GM19452 (cell line): ENCODE data around the gene PDS5A.
"Not testable (repeated sequence)": the region's sequence is repeated elsewhere in the genome, so short reads cannot be mapped to it uniquely, and the experiment has no call there.

Experiments
- ATAC-seq: cut with Tn5 transposase; IDR thresholded peaks from one replicate; pipeline ENCODE4 v1.9.1; 2021; ENCODE audit not compliant: unreplicated experiment

Gene PDS5A

DNA sequence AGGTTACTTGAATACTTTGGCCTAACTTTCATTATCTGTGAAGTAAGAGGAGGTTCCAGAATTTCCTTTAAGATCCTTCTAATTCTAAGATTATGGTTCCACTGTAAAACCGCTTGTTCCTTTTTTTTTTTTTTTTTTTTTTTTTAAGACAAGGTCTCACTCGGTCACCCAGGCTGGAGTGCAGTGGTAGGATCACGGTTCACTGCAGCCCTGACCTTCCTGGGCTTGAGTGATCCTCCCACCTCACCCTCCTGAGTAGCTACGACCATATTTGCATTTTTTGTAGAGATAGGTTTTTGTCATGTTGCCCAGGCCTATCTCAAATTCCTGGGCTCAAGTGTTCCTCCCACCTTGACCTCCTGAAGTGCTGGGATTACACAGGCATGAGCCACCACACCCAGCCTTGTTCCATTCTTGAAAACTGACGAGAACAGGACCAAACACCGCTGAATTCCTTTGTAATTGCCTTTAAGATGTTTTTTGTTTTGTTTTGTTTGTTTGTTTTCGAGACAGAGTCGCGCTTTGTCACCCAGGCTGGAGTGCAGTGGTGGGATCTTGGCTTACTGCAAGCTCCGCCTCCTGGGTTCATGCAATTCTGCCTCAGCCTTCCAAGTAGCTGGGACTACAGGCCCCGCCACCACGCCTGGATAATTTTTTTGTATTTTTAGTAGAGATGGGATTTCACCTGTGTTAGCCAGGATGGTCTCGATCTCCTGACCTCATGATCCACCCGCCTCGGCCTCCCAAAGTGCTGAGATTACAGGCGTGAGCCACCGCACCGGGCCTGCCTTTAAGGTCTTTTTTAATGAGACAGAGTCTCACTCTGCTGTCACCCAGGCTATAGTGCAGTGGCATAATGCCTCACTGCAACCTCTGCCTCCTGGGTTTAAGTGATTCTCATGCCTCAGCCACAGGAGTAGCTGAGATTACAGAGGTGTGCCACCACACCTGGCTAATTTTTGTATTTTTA, 6.8 kb downstream of the PDS5A start:
- ATAC-seq, result no peak

DNA sequence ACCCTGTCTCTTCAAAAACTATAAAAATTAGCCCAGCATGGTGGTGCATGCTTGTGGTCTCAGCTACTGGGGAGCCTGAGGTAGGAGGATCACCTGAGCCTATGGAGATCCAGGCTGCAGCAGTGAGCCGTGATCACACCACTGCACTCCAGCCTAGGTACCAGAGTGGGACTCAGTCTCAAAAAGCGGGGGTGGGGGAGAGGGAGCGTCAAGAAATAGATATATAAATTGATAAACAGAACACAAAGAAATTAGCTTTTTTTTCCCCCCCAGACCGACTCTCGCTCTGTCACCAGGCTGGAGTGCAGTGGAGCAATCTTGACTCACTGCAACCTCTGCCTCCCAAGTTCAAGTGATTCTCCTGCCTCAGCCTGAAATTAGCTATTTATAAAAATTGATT, 14.1 kb downstream of the PDS5A start:
- ATAC-seq, result no peak

DNA sequence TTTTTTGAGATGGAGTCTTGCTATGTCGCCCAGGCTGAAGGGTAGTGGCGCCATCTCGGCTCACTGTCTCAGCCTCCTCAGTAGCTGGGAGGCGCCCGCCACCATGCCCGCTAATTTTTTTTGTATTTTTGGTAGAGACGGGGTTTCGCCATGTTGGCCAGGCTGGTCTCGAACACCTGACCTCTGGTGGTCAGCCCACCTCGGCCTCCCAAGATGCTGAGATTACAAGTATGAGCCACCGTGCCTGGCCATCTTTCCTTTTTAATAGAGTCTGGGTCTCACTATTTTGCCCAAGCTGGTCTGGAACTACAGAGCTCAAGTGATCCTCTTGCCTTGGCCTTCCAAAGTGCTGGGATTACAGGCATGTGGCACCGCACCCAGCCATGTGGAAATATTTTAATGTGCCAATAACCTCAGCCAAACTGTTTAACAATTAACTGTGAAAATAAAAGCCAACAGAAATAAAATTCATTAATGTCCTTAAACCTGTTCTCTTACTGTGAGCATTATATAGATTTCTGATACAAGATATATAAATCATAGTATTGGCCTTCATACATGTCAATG, 16.3 kb downstream of the PDS5A start:
- ATAC-seq, result no peak

DNA sequence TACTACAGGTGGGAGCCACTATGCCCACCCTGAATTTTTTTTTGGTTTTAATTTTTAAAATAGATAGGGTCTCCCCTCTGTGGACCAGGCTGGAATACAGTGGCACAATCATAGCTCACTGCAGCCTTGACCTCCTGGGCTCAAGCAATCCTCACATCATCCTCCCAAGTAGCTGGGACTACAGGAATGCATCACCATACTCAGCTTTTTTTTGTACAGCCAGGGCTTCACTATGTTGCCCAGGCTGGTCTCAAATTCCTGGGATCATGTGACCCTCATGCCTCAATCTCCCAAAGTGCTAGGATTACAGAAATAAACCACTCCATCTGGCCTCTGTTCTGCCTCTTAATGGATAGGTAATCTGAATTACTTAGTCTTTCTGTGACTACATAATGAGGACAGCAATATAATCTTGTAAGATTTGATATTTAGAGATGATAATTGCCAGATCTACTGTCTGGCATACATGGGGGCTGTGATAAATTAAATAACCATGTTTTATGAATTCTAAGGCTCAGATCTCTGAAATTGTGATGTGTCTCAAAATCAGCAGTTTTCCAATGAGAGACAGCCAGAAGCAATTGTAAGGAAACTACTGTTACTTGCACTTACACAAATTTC, 26.7 kb downstream of the PDS5A start:
- no peak for ATAC-seq

DNA sequence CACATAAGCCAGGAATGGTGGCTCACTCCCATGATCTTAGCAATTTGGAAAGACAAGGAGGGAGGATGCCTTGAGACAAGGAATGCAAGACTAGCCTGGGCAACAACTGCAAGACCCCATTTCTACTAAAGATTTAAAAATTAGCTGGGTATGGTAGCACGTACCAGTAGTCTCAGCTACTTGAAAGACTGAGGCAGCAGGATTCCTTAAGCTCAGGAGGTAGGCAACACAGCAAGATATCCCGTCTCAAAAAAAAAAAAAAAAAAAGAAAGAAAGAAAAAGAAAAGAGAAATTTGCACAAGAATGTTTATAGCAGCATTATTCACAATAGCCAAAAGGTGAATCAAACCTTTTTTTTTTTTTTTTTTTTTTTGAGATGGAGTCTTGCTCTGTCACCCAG, 29.7 kb downstream of the PDS5A start:
- no peak for ATAC-seq

DNA sequence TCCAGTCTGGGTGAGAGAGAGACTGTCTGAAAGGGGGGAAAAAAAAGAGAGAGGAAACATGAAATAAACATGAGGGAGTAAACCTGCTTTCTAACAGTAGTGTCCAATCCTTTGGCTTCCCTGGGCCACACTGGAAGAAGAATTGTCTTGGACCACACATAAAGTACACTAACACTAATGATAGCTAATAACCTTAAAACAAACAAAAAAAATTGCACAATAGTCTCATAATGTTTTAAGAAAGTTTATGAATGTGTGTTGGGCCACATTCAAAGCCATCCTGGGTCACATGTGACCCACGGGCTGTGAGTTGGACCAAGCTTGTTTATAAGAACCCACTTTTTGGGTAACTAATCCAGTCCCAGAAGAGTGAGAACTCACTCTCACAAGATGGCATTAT, 30.3 kb downstream of the PDS5A start:
- no peak for ATAC-seq

DNA sequence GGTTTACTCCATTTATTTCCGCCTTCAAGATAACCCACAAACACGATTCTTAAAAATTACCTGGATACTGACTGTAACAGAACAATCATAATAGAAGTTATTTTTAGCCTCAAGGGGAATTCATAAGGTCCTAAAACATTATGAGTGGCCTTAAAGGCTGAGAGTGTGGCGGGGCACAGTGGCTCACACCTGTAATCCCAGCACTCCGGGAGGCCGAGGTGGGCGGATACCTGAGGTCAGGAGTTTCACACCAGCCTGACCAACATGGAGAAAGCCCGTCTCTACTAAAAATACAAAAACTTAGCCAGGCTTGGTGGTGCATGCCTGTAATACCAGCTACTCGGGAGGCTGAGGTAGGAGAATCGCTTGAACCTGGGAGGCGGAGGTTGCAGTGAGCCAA, 33.5 kb downstream of the PDS5A start:
- not testable (repeated sequence) for ATAC-seq

DNA sequence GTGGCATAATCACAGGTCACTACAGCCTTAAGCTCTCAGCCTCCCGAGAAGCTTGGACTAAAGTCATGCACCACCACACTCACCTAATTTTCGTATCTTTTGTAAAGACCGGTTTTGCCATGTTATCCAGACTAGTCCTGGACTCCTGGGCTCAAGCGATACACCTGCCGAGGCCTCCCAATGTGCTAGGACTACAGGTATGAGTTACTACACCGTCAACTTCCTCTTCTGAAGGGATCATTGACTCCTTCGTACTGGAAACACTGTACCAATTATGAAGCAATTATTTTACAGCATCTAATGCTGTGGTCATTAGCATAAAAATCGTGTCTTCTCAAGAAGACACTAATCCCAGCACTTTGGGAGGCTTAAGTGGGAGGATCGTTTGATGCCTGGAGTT, 35.2 kb downstream of the PDS5A start:
- ATAC-seq, result no peak

DNA sequence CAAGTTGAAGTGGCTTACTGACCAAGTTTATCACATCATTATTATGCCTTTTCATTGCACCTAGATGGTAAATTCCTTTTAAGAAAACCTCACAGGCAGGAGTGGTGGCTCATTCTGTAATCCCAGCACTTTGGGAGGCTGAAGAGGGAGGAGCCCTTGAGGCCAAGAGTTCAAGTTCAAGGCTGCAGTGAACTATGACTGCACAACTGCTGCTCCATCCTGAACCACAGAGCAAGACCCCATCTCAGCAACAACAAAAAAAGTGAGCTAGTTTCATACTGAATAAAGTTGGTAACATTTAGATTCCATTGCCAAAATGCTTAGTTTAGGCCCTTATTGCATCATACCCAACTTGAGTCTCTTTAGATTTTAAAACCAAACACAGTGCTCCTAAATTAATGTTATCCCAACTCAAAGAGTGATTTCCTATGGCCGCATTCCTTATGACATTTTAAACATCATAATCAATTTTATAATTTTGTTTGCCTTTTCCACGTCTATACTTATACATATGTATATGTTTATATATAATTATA, 36.0 kb downstream of the PDS5A start:
- ATAC-seq, result no peak

DNA sequence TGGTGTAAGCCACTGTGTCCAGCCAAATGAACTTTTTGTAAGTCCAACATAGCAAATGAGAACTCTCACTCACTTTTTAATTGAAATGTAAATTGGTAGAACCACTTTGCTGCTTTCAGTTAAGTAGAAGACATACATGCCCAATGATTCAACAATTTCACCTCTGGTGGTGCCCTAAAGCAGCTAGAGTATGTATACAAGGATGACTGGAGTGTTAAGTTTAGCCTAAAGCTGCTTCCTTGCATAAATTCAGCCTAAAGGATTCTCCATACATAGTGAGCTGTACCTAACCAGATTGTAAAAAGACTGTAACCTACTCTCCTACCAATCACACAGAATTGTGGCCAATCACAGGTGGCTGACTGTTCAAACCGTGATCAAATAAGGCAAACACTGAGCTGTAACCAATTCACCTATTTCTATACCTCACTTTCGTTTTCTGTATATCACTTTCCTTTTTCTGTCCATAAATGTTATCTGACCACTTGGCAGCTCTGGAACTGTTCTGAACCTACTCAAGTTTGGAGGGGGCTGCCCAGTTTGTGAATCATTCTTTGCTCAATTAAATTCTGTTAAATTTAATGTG, 39.9 kb downstream of the PDS5A start:
- no peak for ATAC-seq

DNA sequence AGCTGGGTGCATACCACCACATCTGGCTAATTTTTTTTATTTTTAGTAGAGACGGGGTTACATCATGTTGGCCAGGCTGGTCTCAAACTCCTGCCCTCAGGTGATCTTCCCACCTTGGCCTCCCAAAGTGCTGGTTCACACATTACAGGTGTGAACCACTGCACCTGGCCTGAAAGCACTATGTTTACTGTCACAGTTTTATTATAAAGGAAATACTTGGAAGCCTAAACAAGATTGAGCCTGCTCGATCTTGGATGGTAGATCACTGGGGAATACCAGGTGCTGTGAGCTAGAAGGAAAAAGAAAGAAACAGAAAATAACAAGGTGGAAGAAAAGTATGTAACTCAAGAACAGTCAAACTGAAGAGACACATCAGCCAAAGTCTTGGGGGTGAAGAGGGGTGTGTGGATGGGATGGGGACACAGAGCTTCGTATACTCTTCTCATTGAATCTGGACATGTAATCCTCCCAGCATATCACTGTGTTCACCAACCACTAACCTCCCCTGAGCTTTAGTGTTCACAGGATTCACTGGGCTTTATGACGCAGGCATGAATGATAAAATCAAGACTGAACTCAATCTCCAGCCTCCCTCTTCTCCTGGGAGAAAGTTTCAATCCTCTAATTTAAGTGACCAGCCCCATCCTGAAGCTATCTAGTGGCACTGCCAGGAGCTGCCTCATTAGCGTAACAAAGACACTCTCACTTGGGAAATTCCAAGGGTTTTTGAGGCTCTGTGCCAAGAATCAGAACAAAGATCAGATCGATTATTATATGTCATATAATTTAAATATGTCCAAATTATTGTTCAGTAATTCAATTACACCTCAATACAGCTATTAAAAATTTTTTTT, 40.9 kb downstream of the PDS5A start:
- ATAC-seq, result no peak

DNA sequence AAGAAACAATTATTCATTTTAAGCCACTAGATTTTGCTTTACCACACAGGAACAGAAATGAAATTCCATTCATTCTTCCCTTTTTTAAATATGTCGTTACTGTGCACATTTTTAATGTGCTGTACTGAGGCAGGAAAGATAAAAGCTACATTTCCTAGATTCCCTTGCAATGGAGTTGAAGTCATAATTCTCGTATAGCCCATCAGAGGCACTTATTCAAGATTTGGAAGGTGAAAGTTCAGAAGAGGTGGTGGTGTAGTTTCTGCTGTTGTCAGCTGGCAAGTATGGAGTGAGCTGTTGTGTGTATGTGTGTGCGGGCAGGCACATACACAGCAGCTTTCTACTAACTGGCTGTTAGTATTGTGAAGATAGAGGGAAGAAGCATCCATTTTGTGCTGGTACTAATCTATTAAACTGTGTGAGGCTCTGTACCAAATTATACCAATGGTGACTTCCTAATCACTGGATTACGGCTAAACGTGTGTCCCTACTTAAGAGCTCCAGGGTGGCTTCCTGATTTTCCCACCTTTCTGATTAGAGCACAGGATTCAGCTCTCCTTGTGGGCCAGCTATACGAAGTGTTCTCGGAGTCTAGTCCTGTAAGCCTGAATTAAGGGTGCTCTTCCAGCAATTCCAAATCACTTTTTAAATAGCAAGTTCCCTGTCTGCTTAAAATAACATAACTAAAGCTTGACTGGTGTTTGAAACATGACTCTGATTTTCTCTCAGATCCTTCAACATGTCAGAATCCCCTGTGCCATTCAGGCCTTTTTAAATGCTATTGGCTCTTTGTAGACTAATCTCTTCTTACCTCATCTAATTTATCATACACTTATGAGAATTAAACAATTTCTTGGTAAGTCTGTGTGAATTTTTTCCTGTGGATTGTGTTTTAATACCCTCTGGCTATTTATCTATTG, 43.8 kb downstream of the PDS5A start:
- ATAC-seq, result no peak

DNA sequence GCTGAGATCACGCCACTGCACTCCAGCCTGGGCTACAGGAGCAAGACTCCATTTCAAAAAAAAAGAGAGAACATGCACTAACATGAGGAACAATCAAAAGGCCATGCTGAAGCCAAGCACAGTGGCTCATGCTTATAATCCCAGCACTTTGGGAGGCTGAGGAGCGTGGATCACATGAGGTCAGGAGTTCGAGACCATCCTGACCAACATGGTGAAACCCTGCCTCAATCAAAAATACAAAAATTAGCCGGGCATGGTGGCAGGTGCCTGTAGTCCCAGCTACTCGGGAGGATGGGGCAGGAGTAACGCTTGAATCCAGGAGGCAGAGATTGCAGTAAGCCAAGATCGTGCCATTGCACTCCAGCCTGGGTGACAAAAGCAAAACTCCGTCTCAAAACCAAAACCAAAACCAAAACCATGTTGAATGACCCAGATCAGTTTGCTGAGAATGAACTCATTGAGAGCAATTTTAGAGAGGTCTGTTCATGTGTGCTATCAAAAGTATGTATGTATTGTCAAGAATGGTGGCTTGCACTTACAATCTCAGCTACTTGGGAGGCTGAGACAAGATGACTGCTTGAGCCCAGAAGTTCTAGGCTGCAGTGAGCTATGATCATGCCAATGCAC, 44.8 kb downstream of the PDS5A start:
- ATAC-seq, result no peak

DNA sequence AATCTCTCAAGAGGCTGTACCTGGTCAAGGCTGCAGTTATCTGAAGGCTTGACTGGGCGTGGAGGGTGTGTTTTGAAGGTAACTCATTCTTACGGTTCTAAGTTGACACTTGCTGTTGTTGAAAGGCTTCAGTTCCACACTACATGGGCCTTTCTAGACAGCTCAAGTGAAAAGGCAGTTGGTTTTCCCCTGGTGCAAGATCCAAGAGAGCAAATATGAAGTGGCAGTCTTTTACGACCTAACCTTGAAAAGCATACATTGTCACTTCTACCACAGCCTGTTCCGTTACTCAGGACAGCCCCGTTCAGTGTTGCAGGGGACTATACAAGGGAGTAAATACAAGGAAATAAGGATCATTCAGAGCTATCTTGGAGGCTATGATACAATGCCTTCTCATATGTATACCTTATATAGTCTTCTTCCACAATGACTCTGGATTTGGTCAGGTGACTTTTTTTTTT, 46.2 kb downstream of the PDS5A start:
- ATAC-seq, result no peak

DNA sequence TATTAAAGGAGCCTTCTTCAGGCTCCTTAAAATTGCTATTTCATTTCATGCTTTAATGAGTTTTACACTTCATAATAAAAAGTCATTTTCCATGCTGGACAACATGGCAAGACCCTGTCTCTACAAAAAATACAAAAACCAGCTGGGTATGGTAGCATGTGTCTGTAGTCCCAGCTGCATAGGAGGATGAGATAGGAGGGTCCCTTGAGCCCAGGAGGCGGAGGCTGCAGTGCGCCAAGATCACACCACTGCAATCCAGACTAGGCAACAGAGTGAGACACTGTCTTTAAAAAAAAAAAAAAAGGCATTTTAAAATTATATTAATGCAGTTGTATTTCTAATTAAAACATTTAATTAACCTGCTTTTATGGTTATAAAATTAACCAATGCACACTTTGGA, 49.2 kb downstream of the PDS5A start:
- ATAC-seq, result no peak

DNA sequence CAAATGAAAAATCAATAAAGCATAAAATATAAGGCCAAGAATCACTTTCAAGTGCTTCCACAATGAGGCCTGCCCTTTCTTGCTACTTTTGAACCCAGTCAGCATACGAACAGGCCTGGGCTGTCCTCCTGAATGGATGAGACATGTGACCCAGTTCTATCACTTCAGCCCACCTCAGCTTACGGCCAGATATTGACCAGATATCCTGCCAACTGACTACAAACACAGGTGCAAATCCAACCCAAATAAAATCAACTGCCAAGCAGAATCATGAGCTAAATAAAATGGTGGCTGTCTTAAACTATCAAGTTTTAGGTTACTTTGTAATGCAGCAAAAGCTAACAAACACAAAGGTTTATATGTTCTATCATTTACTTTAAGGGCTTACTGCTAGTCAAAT, 53.7 kb downstream of the PDS5A start:
- ATAC-seq, result no peak

DNA sequence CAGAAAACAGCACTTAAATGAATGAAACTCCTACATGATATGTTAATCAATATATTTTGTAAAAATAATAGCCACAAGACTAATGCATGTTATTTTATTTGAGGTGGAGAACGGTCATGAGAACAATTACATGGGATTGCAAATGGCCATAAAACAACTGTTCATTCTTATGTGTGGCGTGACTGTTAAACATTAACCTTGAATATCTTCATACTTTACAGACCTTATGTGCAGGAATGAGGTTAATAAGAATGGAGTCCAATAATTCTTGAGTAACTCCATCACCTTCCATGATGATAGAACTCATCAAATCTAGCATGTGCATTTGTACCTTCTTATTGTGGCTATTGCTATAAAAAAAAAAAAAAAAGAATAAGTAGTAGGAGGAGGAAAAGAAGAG, 55.3 kb downstream of the PDS5A start:
- ATAC-seq, result no peak

DNA sequence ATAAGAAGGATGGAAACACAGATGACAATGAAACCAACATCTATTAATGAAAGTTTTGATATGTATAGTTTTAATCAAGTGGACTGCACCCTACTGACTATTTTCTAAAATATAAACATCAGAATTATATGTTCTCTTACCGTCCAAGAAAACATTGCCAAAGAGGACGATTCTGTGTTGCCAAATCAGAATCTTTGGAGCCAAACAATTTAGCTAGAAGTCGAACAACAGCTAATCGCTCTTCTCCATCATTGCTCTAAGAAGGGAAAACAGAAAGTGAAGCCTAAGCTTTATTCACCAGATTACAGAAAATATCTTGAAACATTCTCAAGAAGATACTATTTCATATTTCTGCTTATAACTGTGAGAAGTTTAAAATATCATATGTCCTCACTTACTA, 64.2 kb downstream of the PDS5A start:
- no peak for ATAC-seq

DNA sequence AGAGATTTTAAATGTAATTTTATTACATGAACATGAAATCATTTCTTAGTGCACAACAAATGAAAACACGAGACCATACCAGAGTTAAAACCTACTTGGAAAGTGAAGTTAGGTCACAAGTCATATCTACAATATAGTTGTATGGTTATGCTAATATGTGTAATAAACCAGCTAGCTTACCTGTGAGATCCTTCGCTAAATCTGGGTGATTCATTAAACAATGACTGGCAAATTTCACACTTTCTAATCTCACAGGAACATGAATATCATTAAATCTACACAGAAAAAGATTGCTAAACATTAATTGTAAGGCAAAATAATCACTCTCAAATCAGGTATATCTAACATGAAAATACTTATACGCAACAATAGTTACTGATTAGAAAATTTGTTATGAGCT, 67.6 kb downstream of the PDS5A start:
- ATAC-seq, result no peak
